SK-N-MC (cell line): ENCODE results near the gene SLC35E4.

ENCODE experiments used
- DNase-seq: peaks from one replicate; pipeline ENCODE4 v3.0.0-alpha.2; 2011; ENCODE audit warnings: low read depth, low spot score
- H3K27ac ChIP-seq: fragments of 200-600 bp; sonication (generic); 2 replicates; pipeline ENCODE4 v1.5.1; 2016; ENCODE audit warnings: mixed run types
- H3K36me3 ChIP-seq: fragments of 200-600 bp; sonication (generic); 2 replicates; pipeline ENCODE4 v1.6.1; 2017; ENCODE audit warnings: antibody characterized with exemption, low read length, mixed read lengths; ENCODE audit not compliant: insufficient read depth
- H3K4me3 ChIP-seq: fragments of 200-600 bp; sonication (generic); 2 replicates; pipeline ENCODE4 v1.5.1; 2016
- H3K9ac ChIP-seq: fragments of 200-600 bp; sonication (generic); 2 replicates; pipeline ENCODE4 v1.8.0; 2017; ENCODE audit warnings: mixed run types, mixed read lengths; ENCODE audit not compliant: insufficient read length
- H3K9me3 ChIP-seq: fragments of 200-600 bp; sonication (generic); 2 replicates; pipeline ENCODE4 v1.6.1; 2017; ENCODE audit warnings: low read depth, mild to moderate bottlenecking, antibody characterized with exemption, low read length, moderate library complexity, mixed read lengths
- EZH2 ChIP-seq: fragments of 200-600 bp; sonication (generic); IDR thresholded peaks from one replicate; pipeline ENCODE4 v1.6.1; 2017; ENCODE audit warnings: antibody characterized with exemption
- FOXP2 ChIP-seq: optimal IDR thresholded peaks from 2 replicates; pipeline ENCODE3; 2011; ENCODE audit warnings: mild to moderate bottlenecking, moderate library complexity; ENCODE audit not compliant: insufficient read depth; ENCODE audit errors: extremely low read length, control extremely low read depth
- POLR2AphosphoS5 ChIP-seq: IDR thresholded peaks from 2 replicates; pipeline ENCODE4 v1.6.1; 2012; ENCODE audit warnings: mild to moderate bottlenecking, low read depth, low read length, borderline replicate concordance

The SLC35E4 gene

DNA sequence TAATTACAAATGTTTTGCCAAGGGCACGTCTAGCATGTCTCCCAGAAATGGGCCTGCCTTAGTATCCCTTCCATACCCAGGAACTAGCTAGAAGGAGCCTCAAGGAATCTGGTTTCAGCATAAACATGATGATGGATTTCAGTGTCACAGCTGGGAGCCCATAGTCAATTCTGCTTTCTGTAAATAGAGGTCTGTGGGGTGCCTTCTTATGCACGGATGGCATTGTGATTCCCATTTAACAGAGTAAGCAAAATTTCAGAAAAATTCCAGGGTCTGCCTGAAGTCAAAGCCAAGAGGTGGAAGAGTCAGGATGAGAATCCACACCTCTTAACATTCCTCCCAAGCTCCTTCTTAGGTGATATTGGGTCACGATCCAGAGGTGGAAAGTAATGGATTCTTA lies 20.0 kb downstream of the SLC35E4 start:
- Histone ChIP-seq H3K9ac (no peak overlapping the region), H3K27ac (no peak overlapping the region), H3K4me3 (no peak overlapping the region), H3K9me3 (no peaks in the 10 kb centered on the region), H3K36me3 (no peaks in the 10 kb centered on the region)
- TF ChIP-seq FOXP2 (no peak), EZH2 (no peak), POLR2AphosphoS5 (no peak)
- DNase-seq: peak; percentile 12

DNA sequence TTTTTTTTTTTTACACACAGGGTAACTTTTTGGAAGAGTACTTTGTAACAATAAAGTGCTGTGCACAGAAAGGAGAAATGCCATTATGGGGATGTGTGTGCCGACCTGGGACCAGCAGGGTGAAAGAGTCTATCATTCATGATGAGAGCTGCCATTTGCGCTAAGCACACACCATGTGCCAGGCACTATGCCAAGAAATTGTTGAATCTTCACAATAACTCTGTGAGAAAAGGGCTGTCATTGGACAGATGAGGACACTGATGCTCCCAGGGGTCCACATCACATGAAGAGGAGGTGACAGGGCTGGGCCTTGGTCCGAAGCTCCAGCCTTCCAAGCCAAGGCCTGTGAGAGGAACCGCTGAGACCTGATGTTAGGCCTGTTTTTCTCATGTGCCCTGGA lies 26.5 kb downstream of the SLC35E4 start:
- no peak for DNase-seq
- Histone ChIP-seq H3K9ac (no peak overlapping the region), H3K9me3 (no peaks in the 10 kb centered on the region), H3K4me3 (no peak overlapping the region), H3K27ac (no peak overlapping the region), H3K36me3 (no peaks in the 10 kb centered on the region)
- TF ChIP-seq EZH2: no peak
- TF ChIP-seq POLR2AphosphoS5: no peak
- no peak for TF ChIP-seq FOXP2

DNA sequence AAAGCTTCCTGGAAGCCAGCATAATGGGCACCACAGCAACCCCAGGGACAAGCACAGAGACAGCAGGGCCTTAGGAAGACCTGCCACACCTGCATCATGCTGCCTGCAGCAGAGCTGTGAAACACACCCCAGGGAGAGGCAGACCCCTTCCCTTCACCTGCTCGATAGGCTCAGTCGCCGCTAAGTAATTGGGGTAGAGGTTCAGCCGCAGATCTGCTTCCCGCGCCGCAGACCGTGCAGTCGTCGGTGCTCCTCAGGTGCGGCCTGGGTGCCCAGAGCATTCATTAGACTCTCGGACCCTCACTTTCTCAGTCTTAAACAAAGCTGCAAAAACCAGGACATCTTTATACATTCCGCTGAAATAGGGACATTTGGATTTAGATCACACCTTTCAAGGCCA lies 29.2 kb downstream of the SLC35E4 start:
- H3K9me3 ChIP-seq: no peaks in the 10 kb centered on the region
- no peak for DNase-seq
- H3K27ac ChIP-seq: no peak overlapping the region
- no peak overlapping the region for H3K9ac ChIP-seq
- no peaks in the 10 kb centered on the region for H3K36me3 ChIP-seq
- no peak overlapping the region for H3K4me3 ChIP-seq
- no peak for TF ChIP-seq POLR2AphosphoS5
- TF ChIP-seq EZH2: no peak
- no peak for TF ChIP-seq FOXP2

DNA sequence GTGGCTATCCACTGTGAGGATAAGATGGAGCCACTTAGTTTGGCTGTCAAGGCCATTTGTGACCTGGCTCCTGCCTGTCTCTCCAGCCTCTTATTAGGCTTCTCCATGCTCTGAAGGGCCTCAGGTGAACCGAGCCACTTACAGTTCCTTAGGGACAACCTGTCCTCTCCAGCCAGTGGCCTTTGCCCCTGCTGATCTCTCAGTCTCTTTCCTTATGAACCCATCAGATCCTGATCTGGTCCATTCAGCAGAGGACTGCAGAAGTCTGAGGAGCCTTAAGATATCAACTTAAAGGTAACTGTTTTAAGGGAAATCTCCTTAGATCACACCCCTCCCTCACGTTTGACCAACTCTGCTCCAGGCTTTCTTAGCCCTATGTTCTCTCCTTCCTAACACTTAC lies 29.7 kb downstream of the SLC35E4 start:
- TF ChIP-seq FOXP2 (no peak), EZH2 (no peak), POLR2AphosphoS5 (no peak)
- H3K4me3 ChIP-seq: no peak overlapping the region

DNA sequence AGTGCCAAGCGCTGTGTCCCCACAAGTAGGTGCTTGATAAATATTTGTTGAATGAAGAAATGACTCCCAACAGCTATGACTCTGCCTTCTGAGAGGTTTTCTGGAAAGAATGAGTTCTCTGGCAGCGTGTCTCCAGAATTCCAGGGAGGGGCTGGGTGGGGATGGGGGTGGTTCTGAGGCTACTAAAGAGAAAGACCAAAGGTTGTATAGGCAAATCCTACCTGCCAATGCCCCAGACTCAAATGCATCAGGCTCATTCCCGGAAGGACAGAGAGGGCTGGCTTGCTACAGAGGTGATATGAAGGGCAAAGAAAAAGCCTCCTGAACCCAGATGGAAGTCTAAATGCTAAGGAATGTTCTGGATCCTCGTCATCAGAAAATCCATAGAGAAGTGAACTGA lies 30.2 kb downstream of the SLC35E4 start:
- Histone ChIP-seq H3K36me3 (no peaks in the 10 kb centered on the region), H3K4me3 (no peak overlapping the region), H3K27ac (no peak overlapping the region), H3K9ac (no peak overlapping the region), H3K9me3 (no peaks in the 10 kb centered on the region)
- no peak for TF ChIP-seq POLR2AphosphoS5
- no peak for TF ChIP-seq EZH2
- TF ChIP-seq FOXP2: no peak
- DNase-seq: no peak

More for the DNA sequence above, 29.7 kb downstream of the SLC35E4 start:
- Histone ChIP-seq H3K36me3 (no peaks in the 10 kb centered on the region), H3K9me3 (no peaks in the 10 kb centered on the region), H3K9ac (no peak overlapping the region), H3K27ac (no peak overlapping the region)
- no peak for DNase-seq

DNA sequence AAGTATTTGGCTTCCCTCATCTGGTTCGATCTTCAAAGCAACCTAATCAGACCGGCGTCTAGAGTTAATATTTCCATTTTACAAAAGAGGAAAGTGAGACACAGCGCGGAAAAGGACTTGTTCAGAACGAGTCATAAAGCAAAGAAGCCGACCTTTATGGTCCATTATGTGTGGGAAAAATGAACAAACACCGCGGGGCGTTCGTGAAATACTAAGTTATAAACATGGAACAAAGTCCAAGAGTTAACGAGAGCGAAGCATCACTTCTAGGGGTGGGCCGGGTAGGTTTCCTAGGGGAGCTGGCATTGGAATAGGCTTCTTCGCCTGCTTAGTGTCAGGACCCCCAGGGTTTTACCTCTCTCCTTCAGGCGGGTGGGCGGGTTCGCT lies 31.5 kb downstream of the SLC35E4 start:
- TF ChIP-seq FOXP2 (no peak), POLR2AphosphoS5 (no peak), EZH2 (no peak)
- Histone ChIP-seq H3K9me3 (no peaks in the 10 kb centered on the region), H3K4me3 (peak overlapping the region; percentile 84), H3K36me3 (no peaks in the 10 kb centered on the region), H3K27ac (no peak overlapping the region), H3K9ac (peak overlapping the region; percentile 27)
- DNase-seq: no peak

DNA sequence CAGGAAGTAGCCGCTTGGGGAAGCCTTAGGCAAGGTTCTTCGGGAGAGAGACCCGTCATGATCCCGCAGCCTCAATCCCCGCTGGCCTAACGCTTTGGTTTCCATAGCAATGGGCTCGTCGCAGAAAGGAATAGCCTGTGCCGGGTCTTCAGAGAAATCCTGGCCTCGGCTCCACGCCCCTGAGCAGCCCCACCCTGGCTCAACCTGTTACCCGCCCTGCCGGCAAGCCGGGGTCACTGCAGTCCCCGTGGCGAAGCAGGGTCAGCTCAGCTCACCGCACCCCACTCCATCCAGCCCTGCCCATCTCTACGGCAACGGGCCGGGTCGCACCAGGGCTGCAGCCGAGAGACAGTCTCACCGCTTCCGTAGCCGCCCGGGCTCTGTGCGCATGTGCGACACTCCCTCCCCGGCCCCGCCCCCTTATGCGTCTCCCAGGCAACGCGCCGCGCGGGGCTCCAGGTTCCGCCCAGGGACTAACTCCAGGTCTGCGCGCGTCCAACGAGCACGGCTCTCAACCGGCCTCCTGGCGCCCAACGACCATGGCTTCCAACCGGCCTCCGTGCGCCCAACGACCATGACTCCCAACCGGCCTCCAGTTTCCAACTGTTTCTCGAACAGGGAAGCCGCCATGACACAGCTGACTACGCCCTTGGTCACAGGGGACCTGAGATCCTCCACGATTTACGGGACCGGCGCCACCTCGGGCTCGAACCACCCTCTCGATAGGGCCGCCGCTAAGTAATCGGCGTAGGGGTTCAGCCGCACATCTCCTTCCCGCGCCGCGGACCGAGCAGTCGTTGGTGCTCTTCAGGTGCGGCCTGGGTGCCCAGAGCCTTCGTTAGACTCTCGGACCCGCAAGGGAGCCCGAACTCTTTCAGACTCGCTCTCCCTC lies 32.2 kb downstream of the SLC35E4 start, which contains the start of gene DUSP18:
TSS of gene DUSP18 (minus strand) at position 382 of the 892 bp plus-strand sequence. CDS start 3,872 bp downstream, outside the sequence.
- no peaks in the 10 kb centered on the region for H3K9me3 ChIP-seq
- TF ChIP-seq EZH2 (no peak), FOXP2 (no peak), POLR2AphosphoS5 (peak; percentile 69; the same call in 1 of the 2 replicates)
- no peak within 1 kb of the TSS for H3K27ac ChIP-seq
- no peak for DNase-seq
- H3K9ac ChIP-seq: peak within 1 kb of the TSS; percentile 43
- peak within 1 kb of the TSS; percentile 84 for H3K4me3 ChIP-seq
- H3K36me3 ChIP-seq: no peaks in the 10 kb centered on the region

DNA sequence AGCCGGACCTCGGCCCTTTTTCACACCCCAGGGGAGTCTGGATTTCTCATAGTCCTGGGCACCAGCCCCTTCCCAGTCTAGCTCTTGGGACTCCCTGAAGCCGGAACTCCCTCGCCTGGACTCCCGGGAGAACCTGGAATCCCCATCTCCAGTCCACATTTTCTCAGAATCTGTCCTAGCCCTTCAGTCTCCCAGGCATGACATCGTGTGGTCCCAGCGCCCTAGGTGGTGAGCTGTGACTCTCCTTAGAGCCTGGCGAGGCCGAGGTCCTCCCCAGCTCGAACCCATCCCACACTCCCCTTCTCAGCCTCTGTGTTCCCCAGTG lies 32.8 kb downstream of the SLC35E4 start:
- H3K27ac ChIP-seq: no peak overlapping the region
- TF ChIP-seq FOXP2 (no peak), EZH2 (no peak), POLR2AphosphoS5 (no peak)
- H3K36me3 ChIP-seq: no peaks in the 10 kb centered on the region
- DNase-seq: no peak
- H3K4me3 ChIP-seq: peak overlapping the region; percentile 84
- no peaks in the 10 kb centered on the region for H3K9me3 ChIP-seq
- peak overlapping the region; percentile 43 for H3K9ac ChIP-seq

DNA sequence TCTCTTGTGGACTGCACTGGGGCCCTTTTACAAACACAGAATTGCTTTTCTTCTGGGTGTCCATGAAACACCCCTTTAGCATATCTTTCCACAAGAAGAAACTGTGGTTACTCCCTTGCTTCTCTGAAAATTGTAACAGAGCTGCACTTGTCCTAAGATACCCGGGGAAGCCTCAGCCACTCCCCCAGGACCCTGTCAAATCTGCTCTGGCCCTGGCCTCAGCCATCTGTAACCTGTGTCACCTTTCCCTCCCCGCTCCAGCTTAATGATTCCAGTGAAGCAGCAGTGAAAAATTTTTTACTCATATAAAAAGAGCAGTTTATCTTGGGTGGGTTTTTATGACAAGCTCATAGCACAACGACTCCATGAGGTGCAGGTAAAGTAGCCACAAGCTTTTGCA lies 35.5 kb downstream of the SLC35E4 start:
- Histone ChIP-seq H3K4me3 (no peak overlapping the region), H3K27ac (no peak overlapping the region), H3K9me3 (no peaks in the 10 kb centered on the region), H3K9ac (no peak overlapping the region), H3K36me3 (no peaks in the 10 kb centered on the region)
- no peak for DNase-seq
- no peak for TF ChIP-seq EZH2
- no peak for TF ChIP-seq FOXP2
- TF ChIP-seq POLR2AphosphoS5: no peak
